GM12878 (cell line): ENCODE data around the gene MYCBPAP. TPM values are rescaled to one million over a fixed set of nuclear protein-coding genes. Genes with fewer than 3 reads are reported as not detected.

Source experiments
- ATAC-seq: fragments of 200-7000 bp; cut with Tn5 transposase; 3 replicates; pipeline ENCODE4 v1.9.1; 2020; ENCODE audit warnings: mild to moderate bottlenecking, moderate library complexity
- BruUV-seq: library from RNA; stranded (reverse); fragments of 400-500 nt; replicated peaks from 2 replicates; lab custom pipeline; 2021; lab: Mats Ljungman, UMichigan
- CTCF ChIA-PET: fragments of 300-600 bp; sonication (Branson Sonifier 250); formaldehyde crosslinking; extraction: SDS; loops from one replicate; lab custom pipeline; 2021; ENCODE audit warnings: inconsistent platforms; lab: Yijun Ruan, JAX
- POLR2A ChIA-PET: fragments of 350-600 bp; formaldehyde crosslinking; extraction: SDS; loops from one replicate; lab custom pipeline; 2021; ENCODE audit warnings: inconsistent platforms; lab: Charles Lee
- RAD21 ChIA-PET: fragments of 300-600 bp; sonication (Branson Sonifier 250); formaldehyde crosslinking; loops from one replicate; lab custom pipeline; 2023; ENCODE audit warnings: antibody characterized with exemption; ENCODE audit not compliant: unreplicated experiment; lab: Charles Lee
- SMC1A ChIA-PET: fragments of 300-600 bp; sonication (Branson Sonifier 250); formaldehyde crosslinking; loops from one replicate; lab custom pipeline; 2023; ENCODE audit not compliant: unreplicated experiment, uncharacterized antibody; lab: Charles Lee
- DNase-seq: peaks from one replicate; pipeline ENCODE4 v3.0.0-alpha.2; 2011; ENCODE audit warnings: low read depth, low spot score
- FAIRE-seq: peaks from 3 replicates; lab custom pipeline; 2011; peaks lifted over from hg19 to GRCh38; lab: Jason Lieb, UNC
- H2AFZ ChIP-seq: 2 replicates; pipeline ENCODE4 v1.6.0; 2011; ENCODE audit warnings: low read depth, low read length, control low read depth; ENCODE audit not compliant: control insufficient read depth
- H3K27ac ChIP-seq: 2 replicates; pipeline ENCODE4 v1.5.1; 2011; ENCODE audit warnings: control low read depth; ENCODE audit not compliant: control insufficient read depth, insufficient read depth
- H3K27me3 ChIP-seq, 2 experiments: replicated peaks in 1 of 2; 2 replicates each; pipeline versions ENCODE4 v1.6.0 to v1.6.1; 2011; ENCODE audit warnings: low read length in 1 of 2; ENCODE audit not compliant: control insufficient read depth in 2 of 2, insufficient read depth in 2 of 2
- H3K36me3 ChIP-seq, 2 experiments: 2 replicates each; pipeline ENCODE4 v1.5.1; 2011; ENCODE audit warnings: low read length in 1 of 2; ENCODE audit not compliant: control insufficient read depth in 2 of 2, insufficient read depth in 2 of 2
- H3K4me1 ChIP-seq: 2 replicates; pipeline ENCODE4 v1.6.1; 2011; ENCODE audit warnings: mild to moderate bottlenecking, low read length, moderate library complexity, mixed read lengths; ENCODE audit not compliant: control insufficient read depth, insufficient read depth
- H3K4me2 ChIP-seq: 2 replicates; pipeline ENCODE4 v1.6.0; 2011; ENCODE audit warnings: control low read depth; ENCODE audit not compliant: control insufficient read depth, insufficient read depth
- H3K4me3 ChIP-seq: fragments of 200-600 bp; sonication (generic); 2 replicates; pipeline ENCODE4 v1.5.1; 2016
- H3K79me2 ChIP-seq: 2 replicates; pipeline ENCODE4 v1.6.0; 2011; ENCODE audit warnings: low read length; ENCODE audit not compliant: control insufficient read depth, insufficient read depth
- H3K9ac ChIP-seq: 2 replicates; pipeline ENCODE4 v1.8.0; 2011; ENCODE audit warnings: low read length, control low read depth, mixed read lengths; ENCODE audit not compliant: control insufficient read depth, insufficient read depth
- H3K9me3 ChIP-seq: replicated peaks from 3 replicates; pipeline ENCODE4 v1.5.1; 2011; ENCODE audit warnings: mild to moderate bottlenecking, low read length; ENCODE audit not compliant: control insufficient read depth, insufficient read depth
- H4K20me1 ChIP-seq: 2 replicates; pipeline ENCODE4 v1.6.0; 2011; ENCODE audit not compliant: control insufficient read depth, insufficient read depth
- ATF3 ChIP-seq: IDR thresholded peaks from 2 replicates; pipeline ENCODE4 v1.6.1; 2011; ENCODE audit warnings: low read depth, mild to moderate bottlenecking, low read length, moderate library complexity, borderline replicate concordance; ENCODE audit errors: extremely low read depth
- DPF2 ChIP-seq: fragments of 450-650 bp; IDR thresholded peaks from 2 replicates; pipeline ENCODE4 v1.6.1; 2017; ENCODE audit warnings: mild to moderate bottlenecking
- ETV6 ChIP-seq, 2 experiments: fragments of 450-650 bp in 1 of 2; IDR thresholded peaks in 1 of 2; conservative IDR thresholded peaks in 1 of 2; 2 replicates each; pipeline ENCODE4 v1.6.1; 2014; ENCODE audit warnings: antibody characterized with exemption in 1 of 2, borderline replicate concordance in 1 of 2, low read depth in 1 of 2, mild to moderate bottlenecking in 1 of 2, moderate library complexity in 1 of 2
- NR2C1 ChIP-seq: fragments of 450-650 bp; IDR thresholded peaks from 2 replicates; pipeline ENCODE4 v1.6.1; 2017; ENCODE audit warnings: antibody characterized with exemption, mild to moderate bottlenecking, moderate library complexity
- USF1 ChIP-seq: IDR thresholded peaks from 2 replicates; pipeline ENCODE4 v1.6.1; 2011; ENCODE audit warnings: borderline replicate concordance, low read depth, mild to moderate bottlenecking, moderate library complexity, mixed read lengths, low read length; ENCODE audit not compliant: insufficient read depth; ENCODE audit errors: extremely low read length
- ZNF274 ChIP-seq: IDR thresholded peaks from one replicate; pipeline ENCODE4 v1.8.0; 2011; ENCODE audit not compliant: insufficient read length, insufficient read depth
- ZNF384 ChIP-seq: IDR thresholded peaks from 2 replicates; pipeline ENCODE4 v1.6.1; 2012; ENCODE audit warnings: low read depth, mild to moderate bottlenecking, low read length, improper control_type of control experiment, borderline replicate concordance
- WGBS: methylation state at CpG from one replicate; pipeline ENCODE4 v1.1.6; 2016; ENCODE audit warnings: low lambda C conversion rate; ENCODE audit not compliant: insufficient replicate concordance, insufficient coverage; ENCODE audit errors: missing lambda C conversion rate; 5-methylcytosine and 5-hydroxymethylcytosine counted together
- in situ Hi-C: fragments of 300-500 bp; cut with MboI; formaldehyde crosslinking; loops from 9 replicates; pipeline ENCODE4 v1.14.3; 2018; ENCODE audit warnings: mixed read lengths
- intact Hi-C: fragments of 100-400 bp; cut with micrococcal nuclease; formaldehyde crosslinking; loops from one replicate; pipeline ENCODE4 v1.14.2; 2022; ENCODE audit not compliant: unreplicated experiment
- polyA plus RNA-seq, 11 experiments: library from polyadenylated mRNA; depleted of rRNA in 4 of 11; unstranded in 6 of 11; stranded (reverse) in 5 of 11; fragments of >200 nt; fragmentation: Nextera tagmentation in 4 of 11; fragmentation: Illumina TruSeq in 1 of 11; extraction: Ambion mirVana in 4 of 11; extraction: Trizol in 1 of 11; gene quantifications; 1 replicate in 1 of 11; 2 replicates in 10 of 11; pipeline versions ENCODE4 v1.2.1 to v1.2.3, GENCODE V29; 2011 to 2016; ENCODE audit warnings: inconsistent platforms in 2 of 11, missing spikeins in 2 of 11, low read depth in 1 of 11
- total RNA-seq, 4 experiments: library from RNA; depleted of rRNA in 3 of 4; stranded (reverse); fragments of >200 nt in 3 of 4; fragmentation: Illumina TruSeq in 1 of 4; extraction: Trizol in 1 of 4; gene quantifications; 2 replicates each; pipeline versions ENCODE4 v1.2.1 to v1.2.3, GENCODE V29; 2013 to 2021

Gene MYCBPAP
- total and polyA plus RNA-seq, 10 of the 15 experiments (the other 5 are each of a cell fraction or from before 2014, with no cell fraction given) = 0.23 to 2.7 (median 1.5) TPM

DNA sequence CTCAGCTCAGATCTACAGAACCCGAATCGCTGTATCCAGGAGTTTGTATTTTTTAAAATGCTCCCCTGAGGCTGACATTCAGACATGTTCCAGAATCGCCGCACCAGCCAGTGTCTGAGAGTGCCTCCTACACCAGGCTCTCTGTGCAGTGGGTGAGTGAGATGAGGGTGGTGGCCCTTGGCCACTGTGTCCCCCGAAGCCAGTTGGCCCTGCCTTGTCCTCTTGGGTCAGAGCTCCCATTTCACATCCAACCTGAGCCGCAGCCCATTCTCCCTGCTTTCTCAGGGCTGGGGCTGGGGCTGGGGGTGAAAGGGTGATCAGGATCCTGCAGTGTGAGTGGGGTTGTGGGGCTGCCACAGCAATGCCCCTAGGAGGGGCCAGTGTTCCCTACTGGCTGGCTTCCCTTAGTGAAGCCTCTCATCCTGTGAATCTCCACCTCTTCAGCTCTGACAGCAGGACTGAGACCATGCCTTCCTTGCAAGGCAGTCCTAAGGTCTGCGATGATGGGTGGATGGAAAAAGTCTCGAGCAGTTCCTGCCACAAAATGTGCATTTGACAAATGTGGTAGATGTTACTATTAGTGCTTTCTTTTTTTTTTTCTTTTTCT, 12.9 kb upstream of the MYCBPAP start:
- Histone ChIP-seq H3K4me1 (no peaks in the 10 kb centered on the region), H3K27ac (no peak overlapping the region), H3K9ac (no peak overlapping the region), H4K20me1 (no peaks in the 10 kb centered on the region), H3K9me3 (no peaks in the 10 kb centered on the region), H3K79me2 (no peaks in the 10 kb centered on the region), H3K27me3 (no peaks in the 10 kb centered on the region), H3K4me3 (no peak overlapping the region), H3K36me3 (no peaks in the 10 kb centered on the region), H2AFZ (no peak overlapping the region), H3K4me2 (no peak overlapping the region)
- no peak for DNase-seq
- FAIRE-seq = no peak
- SMC1A ChIA-PET = no interaction called here
- ATAC-seq = no peak
- intact Hi-C loops (no loop called here), in situ Hi-C loops (no loop called here)
- BruUV-seq = no TSS peak
- TF ChIP-seq USF1 (no peak), ATF3 (no peak), NR2C1 (no peak), DPF2 (no peak), ZNF274 (no peak)
- 61% methylated on average over 8 of the region's 8 CpGs for WGBS
- CTCF ChIA-PET = interaction anchor here (1.1 kb wide), 1 partner anchor 12 kb away, joined by 4 read pairs; no protein-coding TSS in a partner anchor
- RAD21 ChIA-PET = no interaction called here
- POLR2A ChIA-PET = no interaction called here

GRCh38 chr17:50495918-50496317, 12.3 kb upstream of the MYCBPAP start:
- no peak for DNase-seq
- no peak overlapping the region for H3K27ac ChIP-seq
- H2AFZ ChIP-seq = no peak overlapping the region
- H3K27me3 ChIP-seq = no peaks in the 10 kb centered on the region
- POLR2A ChIA-PET = no interaction called here
- SMC1A ChIA-PET = no interaction called here
- H3K4me2 ChIP-seq = no peak overlapping the region
- RAD21 ChIA-PET = no interaction called here
- no peaks in the 10 kb centered on the region for H3K9me3 ChIP-seq
- H3K79me2 ChIP-seq = no peaks in the 10 kb centered on the region
- CTCF ChIA-PET = interaction anchor here (0.7 kb wide), 1 partner anchor 33 kb away, joined by 3 read pairs; no protein-coding TSS in a partner anchor
- H3K4me3 ChIP-seq = no peak overlapping the region
- intact Hi-C loops = no loop called here
- in situ Hi-C loops = no loop called here
- H3K9ac ChIP-seq = no peak overlapping the region
- WGBS = 95% methylated on average over 8 of the region's 8 CpGs
- FAIRE-seq = no peak
- no peak for ATAC-seq
- TF ChIP-seq ZNF384 (no peak), ETV6 (conservative IDR thresholded peaks at IDR 0.05 in 1 of 2, IDR thresholded peaks at IDR 0.05 in 1 of 2; ENCODE audit: borderline replicate concordance in 1 of 2, low read depth in 1 of 2) (no peak)
- no peaks in the 10 kb centered on the region for H3K36me3 ChIP-seq
- no peaks in the 10 kb centered on the region for H3K4me1 ChIP-seq
- no peaks in the 10 kb centered on the region for H4K20me1 ChIP-seq
- BruUV-seq = no TSS peak
